ENCODE measurements around the gene BAHCC1. TPM values are rescaled to one million over a fixed set of nuclear protein-coding genes. Genes with fewer than 3 reads are reported as not detected.
"Not testable (repeated sequence)": the region's sequence is repeated elsewhere in the genome, so short reads cannot be mapped to it uniquely, and the experiment has no call there.

The BAHCC1 gene
- 8.0 TPM for total RNA-seq

DNA sequence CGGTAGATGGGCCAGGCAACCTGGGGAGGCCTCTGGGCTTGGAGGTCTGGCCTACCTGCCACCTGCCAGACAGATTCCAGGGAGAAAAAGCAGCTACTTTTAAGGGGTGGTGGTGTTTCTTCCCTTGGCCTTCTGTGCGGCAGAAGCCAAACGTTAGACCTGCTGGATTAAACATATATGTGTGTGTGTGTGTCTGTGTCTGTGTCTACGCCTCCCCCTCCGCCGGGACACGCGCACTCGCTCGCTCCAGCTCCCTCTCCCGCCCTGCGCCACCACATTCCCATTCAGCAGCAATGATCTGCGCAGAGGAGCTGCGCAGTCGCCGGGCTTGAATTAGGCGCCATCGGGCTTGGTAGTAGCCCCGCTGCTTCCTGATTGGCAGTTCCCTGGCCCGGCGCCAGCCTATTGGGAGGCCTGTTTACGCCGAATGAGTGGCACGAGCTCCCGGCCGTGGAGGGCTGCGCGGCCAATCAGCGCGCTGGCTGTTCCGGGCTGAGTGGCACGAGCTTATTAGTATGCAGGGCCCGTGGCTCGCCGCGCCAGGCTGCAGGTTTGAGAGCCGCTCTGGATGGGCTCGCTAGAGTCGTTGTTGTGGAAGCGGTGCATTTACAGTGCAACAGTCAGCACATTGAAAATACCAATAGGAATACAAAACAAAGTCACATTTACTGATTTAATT is at the start of gene BAHCC1:
Gene BAHCC1, plus strand, starts transcription at position 537 of the 679 bp plus-strand sequence. CDS start 4,283 bp downstream, outside the sequence.
- DNase-seq (ENCODE audit: low spot score) (peak; percentile 100), ATAC-seq (peak; percentile 66)

DNA sequence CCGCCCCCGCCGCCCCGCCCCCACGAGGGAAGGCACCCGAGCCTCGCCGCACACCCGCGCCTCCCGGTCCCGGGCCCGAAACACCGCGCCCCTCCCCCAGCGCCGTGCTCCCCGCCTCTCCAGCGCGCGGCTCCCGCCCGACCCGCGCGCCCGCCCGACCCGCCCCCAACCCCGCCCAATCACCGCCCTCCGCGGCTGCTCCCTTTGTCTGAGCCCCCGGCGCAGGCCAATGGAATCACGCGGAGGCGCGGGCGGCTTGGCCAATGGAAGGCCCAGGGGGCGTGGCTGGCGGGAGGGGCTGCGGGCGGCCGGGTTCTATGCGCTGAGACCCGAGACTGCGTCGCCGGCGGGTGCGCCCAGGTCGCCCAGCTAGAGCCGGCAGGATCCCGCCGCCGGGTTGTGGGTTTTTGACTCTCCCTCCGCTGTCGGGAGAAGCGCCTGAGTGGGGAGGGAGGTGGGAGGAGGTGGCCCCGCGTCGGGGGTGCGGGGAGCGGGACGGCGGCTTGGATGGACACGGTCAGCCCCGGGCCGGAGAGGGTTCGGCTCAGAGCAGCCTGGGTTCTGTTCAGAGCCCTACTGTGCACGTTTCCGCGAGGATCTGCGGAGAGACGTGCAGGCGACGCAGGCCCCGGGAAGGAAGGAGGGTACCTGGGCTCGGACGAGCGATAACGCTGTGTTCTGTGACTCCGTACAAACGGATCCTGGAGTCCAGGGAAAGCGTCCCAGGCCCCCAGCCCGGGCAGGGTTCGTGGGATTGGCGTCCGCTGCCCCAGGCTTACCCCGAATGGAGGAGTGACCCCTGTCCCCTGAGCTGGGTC is 49.0 kb upstream of the BAHCC1 start:
- ATAC-seq, result peak; percentile 74

DNA sequence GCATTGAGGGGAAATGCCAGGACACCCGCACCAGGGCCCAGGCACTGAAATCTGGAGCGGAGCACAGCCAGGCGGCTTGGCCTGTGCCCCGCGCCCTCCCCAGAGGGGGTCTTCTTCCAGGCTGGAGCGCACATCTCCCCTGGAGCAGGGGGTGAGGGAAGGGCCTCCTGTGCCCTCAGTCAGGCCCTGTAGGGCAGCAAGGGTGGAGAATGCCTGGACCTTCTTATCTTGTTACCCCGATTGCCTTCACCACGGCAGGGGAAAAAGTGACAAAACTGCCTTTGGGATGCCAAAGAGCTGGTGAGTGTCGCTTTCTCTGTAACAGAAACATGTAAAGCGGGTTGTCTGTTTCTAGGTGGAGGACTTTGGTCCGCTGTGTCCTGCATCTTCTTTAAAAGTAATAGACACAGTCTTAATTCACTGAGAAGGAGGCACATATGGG is 48.3 kb upstream of the BAHCC1 start:
- no peak for DNase-seq (ENCODE audit: low spot score)
- ATAC-seq, result no peak

More for the DNA sequence above, 49.0 kb upstream of the BAHCC1 start:
- peak; percentile 99 for DNase-seq (ENCODE audit: low spot score)

DNA sequence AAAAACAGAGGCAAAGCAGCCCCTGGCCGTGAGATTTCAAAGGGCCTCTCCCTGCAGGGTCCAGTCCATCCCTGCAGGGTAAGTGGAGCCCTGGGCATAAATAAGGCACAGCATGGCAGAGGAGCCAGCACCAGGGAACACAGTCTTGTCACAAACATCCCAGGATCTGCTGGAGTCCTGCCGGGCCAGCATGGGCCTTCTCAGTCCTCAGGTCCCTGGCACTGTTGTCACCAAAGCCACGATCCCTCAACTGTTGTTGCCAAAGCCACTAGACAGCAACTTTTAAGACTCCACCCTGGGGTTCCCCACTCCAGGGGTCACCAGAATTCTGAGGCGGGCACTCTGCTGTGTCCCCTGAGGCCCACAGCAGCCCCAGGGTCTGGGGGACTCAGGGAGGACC is 47.8 kb upstream of the BAHCC1 start:
- DNase-seq (ENCODE audit: low spot score) (no peak), ATAC-seq (no peak)

DNA sequence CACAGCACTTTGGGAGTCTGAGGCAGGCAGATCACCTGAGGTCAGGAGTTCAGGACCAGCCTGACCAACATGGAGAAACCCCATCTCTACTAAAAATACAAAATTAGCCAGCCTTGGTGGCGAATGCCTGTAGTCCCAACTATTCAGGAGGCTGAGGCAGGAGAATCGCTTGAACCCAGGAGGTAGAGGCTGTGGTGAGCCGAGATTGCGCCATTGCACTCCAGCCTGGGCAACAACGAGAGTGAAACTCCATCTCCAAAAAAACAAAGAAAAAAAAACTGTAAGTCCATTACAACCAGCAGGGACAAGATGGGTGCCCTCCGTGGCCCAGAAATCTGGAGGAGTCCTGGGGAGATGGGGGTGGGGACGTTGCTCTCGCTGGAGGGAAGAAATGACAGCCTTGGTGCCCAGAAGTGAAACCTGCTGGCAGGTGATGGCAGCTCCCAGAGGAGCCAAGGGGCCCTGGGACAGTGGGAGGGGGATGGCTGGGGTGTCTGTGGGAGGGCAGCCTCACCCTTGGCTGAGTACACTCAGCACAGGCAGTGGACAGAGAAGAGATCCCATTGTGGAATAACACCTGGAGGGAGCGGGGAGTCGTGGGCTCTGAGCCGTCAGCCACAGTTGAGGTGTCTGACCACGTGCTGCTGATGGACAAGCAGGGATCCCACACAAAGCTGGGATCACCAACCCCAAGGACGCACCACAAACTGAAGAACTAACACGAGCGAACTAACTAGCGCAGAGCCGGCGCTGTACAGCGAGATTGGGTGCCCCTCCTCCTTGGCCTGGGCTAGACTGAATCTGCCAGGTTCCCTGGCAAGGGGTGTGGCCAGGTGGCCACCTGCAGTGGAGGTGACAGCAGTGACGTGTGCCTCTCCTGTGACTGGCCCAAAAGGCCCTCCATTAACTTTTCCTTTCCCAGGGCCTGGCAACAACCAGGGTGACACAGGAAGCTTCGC is 46.9 kb upstream of the BAHCC1 start:
- ATAC-seq, result no peak
- no peak for DNase-seq (ENCODE audit: low spot score)

DNA sequence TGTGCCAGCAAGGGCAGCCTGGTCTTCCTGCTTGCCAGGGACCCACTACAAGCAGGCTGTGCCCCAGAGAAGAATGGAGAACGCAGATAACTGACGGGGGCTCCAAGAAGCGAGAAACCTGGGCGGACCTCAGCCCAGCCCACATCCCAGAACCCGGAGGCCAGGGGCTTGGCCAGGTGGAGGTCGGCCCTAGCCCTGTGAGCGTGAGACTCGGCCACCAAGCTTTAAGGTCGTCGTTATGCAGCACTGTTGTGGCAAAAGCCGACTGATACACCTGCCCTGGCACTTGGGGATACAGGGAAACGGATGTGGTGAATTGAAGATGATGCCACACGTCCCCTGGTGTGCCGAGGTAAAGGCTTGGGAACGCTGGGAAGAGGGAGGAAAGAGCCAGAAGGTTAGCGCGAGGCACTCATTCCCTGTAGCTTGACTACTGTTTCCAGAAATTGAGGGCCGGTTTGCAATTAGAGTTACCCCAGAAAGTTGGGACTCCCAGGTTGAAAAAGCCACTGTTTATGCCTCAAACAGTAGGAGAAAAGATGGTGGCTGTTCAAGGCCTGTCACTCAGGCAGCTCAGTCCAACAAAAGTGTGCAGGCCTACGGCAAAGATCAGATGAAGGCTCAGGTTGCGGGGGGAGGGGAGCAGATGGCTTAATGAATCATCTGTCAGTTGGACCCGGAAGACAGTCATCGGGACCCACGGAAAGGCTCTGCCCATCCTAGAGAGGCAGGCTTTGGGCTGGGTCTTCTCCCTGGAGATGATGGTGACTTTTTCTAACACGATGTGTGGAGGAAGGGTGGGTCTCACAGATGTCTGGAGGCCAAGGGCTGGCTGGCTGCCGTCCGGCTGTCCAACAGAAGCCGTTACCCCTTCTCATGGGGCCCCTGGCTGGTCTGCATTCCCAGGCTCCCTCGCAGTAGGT is 45.6 kb upstream of the BAHCC1 start:
- DNase-seq (ENCODE audit: low spot score), result no peak
- ATAC-seq, result no peak

DNA sequence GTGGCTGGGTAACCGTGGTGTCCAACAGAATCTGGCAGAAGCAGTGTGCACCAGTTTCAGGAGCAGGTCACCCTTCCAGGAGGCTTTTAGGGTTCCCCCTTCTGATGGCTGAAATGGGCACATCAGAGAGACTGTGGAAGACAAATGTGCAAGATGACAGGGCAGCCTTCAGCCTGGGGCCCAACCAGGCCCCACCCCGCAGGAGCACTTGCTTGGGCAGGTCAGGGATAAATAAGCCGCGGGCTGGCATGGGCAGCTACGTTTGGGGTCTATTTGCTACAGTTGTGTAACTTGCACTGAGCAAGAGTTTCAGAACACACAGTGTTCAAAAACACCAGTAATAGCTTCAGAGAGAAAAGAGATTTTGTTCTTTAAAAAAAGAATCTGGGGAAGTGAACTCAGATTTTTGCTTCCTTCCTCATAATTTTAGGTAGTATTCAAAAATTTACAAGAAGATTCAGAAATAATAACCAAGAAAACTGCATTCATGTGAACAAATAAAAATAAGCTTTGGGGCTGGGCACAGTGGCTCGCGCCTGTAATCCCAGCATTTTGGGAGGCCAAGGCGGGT is 44.9 kb upstream of the BAHCC1 start:
- no peak for DNase-seq (ENCODE audit: low spot score)

DNA sequence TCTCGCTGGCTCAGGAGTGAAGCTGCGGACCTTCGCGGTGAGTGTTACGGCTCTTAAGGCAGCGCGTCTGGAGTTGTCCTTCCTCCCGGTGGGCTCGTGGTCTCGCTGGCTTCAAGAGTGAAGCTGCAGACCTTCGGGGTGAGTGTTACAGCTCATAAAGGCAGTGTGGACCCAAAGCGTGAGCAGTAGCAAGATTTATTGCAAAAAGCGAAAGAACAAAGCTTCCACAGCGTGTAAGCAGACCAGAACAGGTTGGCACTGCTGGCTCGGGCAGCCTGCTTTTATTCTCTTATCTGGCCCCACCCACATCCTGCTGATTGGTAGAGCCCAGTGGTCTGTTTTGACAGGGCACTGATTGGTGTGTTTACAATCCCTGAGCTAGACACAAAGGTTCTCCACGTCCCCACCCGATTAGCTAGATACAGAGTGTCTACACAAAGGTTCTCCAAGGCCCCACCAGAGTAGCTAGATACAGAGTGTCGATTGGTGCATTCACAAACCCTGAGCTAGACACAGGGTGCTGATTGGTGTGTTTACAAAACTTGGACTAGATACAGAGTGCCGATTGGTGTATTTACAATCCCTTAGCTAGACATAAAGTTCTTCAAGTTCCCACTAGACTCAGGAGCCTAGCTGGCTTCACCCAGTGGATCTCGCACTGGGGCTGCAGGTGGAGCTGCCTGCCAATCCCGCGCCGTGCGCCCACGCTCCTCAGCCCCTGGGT is 43.8 kb upstream of the BAHCC1 start:
- ATAC-seq; DNase-seq (ENCODE audit: low spot score): not testable (repeated sequence)

More for the DNA sequence above, 44.9 kb upstream of the BAHCC1 start:
- ATAC-seq, result no peak

DNA sequence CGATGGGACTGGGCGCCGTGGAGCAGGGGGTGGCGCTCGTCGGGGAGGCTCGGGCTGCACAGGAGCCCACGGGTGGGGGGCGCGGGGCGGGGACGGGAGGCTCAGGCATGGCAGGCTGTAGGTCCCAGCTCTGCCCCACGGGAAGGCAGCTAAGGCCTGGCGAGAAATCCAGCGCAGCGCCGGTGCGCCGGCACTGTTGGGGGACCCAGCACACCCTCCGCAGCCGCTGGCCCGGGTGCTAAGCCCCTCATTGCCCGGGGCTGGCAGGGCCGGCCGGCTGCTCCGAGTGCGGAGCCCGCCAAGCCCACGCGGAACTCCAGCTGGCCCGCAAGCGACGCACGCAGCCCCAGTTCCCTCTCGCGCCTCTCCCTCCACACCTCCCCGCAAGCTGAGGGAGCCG is 43.2 kb upstream of the BAHCC1 start:
- ATAC-seq; DNase-seq (ENCODE audit: low spot score): not testable (repeated sequence)

DNA sequence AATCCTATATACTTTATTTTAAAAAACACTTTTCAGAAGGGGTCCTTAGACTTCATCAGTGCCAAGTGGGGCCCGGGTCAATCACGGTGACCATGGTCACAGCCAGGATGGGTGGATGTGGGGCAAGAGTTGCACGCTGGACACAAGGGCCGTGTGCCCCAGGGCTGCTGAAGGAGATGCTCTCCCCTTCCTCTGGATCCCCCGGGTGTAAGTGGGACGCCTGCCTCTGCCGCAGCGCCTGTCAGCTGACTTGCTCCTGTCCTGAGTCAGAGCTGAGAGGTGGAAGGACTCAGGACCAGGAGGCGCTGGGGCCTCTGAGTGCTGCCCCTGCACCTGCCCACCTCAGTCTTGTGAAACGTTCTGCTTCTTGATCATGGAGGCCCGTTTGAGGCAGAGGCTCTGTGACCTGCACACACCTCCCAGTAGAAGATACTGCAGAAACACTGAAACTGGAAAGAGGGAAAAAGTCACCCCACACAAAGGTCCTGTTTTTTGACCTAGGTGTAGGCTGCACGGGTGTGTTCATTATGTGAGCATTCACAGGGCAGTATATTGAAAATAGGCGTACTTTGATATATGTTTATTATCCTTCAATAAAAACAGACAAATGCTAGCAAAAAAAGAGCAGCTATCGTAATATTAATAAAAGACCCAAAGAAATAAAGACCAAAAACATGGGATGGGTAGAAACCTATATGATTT is 40.9 kb upstream of the BAHCC1 start:
- DNase-seq (ENCODE audit: low spot score), result no peak
- no peak for ATAC-seq

DNA sequence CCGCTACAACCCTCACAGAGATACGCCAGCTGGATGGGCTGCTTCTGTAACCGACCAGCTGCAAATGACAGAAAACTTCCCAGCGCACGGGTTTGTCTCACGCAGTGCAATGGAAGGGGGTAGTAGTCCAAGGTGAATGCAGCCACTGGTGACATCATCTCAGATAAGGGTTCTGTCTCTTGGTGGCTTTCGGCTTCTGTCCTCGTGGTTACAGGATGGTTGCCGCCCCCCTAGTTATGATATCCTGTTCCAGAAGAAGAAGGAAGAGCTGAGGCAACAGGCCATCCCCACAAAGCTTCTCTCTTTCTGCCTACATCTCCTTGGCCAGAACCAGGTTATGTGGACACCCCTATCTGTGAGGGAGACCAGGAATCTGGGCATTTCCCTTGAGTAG is 40.3 kb upstream of the BAHCC1 start:
- ATAC-seq (no peak), DNase-seq (ENCODE audit: low spot score) (no peak)

DNA sequence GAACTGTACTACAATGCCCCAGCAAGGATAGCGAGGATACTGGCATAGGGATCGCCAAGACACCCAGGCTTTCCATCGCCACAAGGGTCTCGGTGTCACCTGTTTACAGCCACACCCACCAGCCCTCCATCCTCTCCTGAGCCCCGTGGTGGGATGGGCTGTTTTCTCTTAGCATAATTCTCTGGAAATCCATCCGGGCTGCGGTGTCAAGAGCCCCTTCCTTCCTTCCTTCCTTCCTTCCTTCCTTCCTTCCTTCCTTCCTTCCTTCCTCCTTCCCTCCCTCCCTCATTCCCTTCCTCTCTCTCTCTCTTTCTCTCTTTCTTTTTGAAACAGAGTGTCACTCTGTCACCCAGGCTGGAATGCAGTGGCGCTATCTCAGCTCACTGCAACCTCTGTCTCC is 36.0 kb upstream of the BAHCC1 start:
- DNase-seq (ENCODE audit: low spot score) (no peak), ATAC-seq (no peak)

DNA sequence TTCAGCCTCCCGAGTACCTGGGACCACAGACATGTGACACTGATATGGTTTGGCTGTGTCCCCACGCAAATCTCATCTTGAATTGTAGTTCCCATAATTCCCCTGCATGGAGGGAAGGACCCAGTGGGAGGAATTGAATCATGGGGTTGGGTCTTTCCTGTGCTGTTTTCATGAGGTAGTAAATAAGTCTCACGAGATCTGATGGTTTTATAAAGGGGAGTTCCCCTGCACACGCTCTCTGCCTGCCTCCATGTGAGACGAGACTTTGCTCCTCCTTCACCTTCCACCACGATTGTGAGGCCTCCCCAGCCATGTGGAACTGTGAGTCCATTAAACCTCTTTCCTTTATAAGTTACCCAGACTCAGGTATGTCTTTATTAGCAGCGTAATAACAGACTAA is 33.3 kb upstream of the BAHCC1 start:
- DNase-seq (ENCODE audit: low spot score), result not testable (repeated sequence)

DNA sequence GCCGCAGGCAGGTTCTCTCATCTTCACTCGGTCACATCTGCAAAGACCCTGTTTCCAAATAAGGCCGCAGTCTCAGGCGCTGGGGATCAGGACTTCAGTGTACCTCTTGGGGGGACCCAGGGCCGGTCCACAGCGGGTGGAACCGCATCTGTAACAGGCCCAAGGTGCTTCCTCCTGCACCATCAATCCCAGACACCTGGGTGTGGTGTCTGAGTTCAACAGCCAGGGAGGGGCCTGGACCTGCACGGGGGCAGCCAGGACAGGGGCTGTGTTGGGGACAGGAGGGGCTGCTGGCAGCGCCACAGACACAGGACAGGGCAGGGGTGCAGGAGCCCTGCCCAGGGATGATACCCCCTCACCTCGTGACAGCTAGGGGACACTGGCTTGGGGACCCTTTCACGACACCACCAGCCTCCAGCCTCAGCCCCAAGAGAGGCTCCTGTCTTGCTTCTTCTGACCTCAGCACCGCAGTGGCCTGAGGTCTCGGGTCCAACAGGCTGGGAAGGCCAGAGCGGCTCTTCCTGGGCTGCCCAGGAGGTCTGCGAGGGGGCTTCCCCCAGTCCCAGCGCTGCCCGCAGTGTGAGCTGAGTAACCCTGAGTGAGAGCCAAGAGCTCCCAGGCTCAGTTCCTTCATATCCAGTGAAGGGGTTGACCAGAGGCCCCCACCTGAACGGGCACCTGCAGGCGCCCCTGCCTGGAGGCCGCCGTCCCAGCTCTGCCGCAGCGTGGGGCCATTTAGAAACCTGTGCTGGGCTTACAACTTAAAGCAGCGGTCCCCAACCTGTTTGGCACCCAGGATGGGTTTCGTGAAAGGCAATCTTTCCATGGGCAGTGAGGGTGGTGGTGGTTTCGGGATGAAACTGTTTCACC is 30.7 kb upstream of the BAHCC1 start:
- DNase-seq (ENCODE audit: low spot score), result no peak
- ATAC-seq, result no peak

More for the DNA sequence above, 33.3 kb upstream of the BAHCC1 start:
- ATAC-seq, result not testable (repeated sequence)

DNA sequence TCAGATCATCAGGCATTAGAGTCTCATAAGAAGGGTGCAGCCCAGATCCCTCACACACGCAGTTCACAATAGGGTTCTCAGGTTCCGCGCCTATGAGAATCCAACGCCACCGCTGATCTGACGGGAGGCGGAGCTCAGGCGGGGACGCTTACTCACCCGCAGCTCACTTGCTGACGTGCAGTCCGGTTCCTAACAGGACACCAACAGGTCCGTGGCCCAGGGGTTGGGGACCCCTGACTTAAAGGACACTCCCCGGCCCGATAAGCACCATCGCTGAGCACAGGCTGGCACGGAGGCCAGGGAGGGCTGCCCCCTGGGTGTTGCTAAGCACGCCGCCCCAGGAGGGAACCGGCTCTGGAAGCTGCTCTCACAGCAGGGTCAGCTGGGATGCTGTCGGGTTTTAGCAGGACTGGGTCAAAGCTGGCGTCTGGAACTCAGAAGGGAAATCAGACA is 30.1 kb upstream of the BAHCC1 start:
- ATAC-seq (peak; percentile 45), DNase-seq (ENCODE audit: low spot score) (no peak)

DNA sequence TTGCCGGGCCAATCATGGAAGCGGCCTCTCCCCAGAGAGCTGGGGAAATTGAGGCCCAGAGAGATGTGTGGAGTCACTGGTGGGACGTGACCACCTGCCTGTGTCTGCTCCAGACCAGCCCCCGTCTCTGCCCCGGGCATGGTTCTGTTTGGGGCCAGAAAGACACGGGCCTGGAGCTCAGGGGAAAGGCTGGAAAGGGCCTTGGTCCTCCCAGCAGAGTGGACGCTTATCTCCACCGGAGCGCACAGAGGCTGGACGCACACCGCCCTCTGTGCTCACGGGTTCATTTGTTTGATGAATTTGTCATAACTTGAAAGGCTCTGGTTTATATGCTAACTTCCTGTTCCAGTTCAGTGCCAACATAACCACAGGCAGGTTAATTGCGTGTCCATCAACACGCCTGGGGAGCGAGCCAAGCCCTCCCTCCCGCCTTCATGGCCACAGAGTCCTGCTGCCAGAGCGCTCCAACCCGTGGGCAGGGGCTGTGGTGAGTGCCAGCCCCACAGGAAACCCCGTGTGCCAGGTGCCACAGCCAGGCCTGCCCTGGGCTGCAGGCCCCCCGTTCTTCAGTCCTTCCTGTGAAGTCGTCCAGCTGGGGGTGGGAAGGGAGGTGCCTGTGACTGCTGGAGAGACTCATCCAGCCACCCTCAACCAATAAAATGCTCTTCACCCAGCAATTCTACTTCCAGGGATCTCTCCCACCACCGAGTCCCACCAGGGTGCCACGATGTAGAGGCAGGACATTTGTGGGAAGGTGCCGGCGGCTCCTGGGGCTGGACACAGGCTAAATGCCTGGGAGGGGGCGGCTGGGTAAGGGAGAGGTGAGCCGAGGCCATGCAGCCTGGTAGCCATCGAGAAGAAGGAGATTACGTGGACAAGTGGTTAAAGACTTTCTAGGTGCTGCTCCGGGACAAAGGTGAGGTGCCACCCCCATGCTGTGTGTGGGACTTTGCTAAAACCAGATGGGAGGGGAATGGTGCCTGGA is 29.4 kb upstream of the BAHCC1 start:
- ATAC-seq (peak; percentile 46), DNase-seq (ENCODE audit: low spot score) (no peak)

Measured in left lobe of liver (tissue), 2 donors.